Breast epithelium (tissue), 4 donors: ENCODE results near the gene TCF3. TPM values are rescaled to one million over a fixed set of nuclear protein-coding genes. Genes with fewer than 3 reads are reported as not detected.

Experiments used
- DNase-seq, 2 donors: peaks; one replicate each; pipeline ENCODE4 v3.0.0-alpha.2; 2019; ENCODE audit warnings: low spot score in 2 of 2
- H3K27ac ChIP-seq, 2 donors: fragments of 200-600 bp; sonication (generic) in 1 of 2; one replicate each; pipeline ENCODE4 v1.5.1; 2016 to 2019; ENCODE audit warnings: mild to moderate bottlenecking in 1 of 2
- H3K27me3 ChIP-seq, 2 donors: fragments of 200-600 bp; sonication (generic) in 1 of 2; one replicate each; pipeline versions ENCODE4 v1.5.1 to v1.6.0; 2017 to 2019; ENCODE audit warnings: control low read depth in 1 of 2, mild to moderate bottlenecking in 1 of 2
- H3K36me3 ChIP-seq: fragments of 200-600 bp; one replicate; pipeline ENCODE4 v1.5.1; 2019
- H3K4me1 ChIP-seq, 2 donors: fragments of 200-600 bp; sonication (generic); one replicate each; pipeline ENCODE4 v1.5.1; 2016 to 2019; ENCODE audit warnings: control low read depth in 1 of 2
- H3K4me3 ChIP-seq, 3 donors: fragments of 200-600 bp; sonication (generic); 1 replicate in 2 of 3; 2 replicates in 1 of 3; pipeline ENCODE4 v1.5.1; 2016 to 2019; ENCODE audit warnings: mild to moderate bottlenecking in 3 of 3, moderate library complexity in 2 of 3
- H3K9me3 ChIP-seq, 2 donors: fragments of 200-600 bp; sonication (generic) in 1 of 2; one replicate each; pipeline ENCODE4 v1.5.1; 2016 to 2019; ENCODE audit warnings: control low read depth in 1 of 2
- POLR2A ChIP-seq: fragments of 450-650 bp; IDR thresholded peaks from one replicate; pipeline ENCODE4 v1.6.1; 2016; ENCODE audit warnings: antibody characterized with exemption, mild to moderate bottlenecking, moderate library complexity
- POLR2AphosphoS5 ChIP-seq, 3 donors: sonication (generic); formaldehyde crosslinking; IDR thresholded peaks; one replicate each; pipeline ENCODE4 v1.6.1; 2017; ENCODE audit warnings: antibody characterized with exemption in 3 of 3
- intact Hi-C: fragments of 100-400 bp; cut with DNase I; formaldehyde crosslinking; loops from one replicate; pipeline ENCODE4 v1.15.1; 2023; ENCODE audit warnings: low total_unique reads
- total RNA-seq, 3 donors: library from RNA; depleted of rRNA; stranded (reverse); fragments of >200 nt; gene quantifications; one replicate each; pipeline ENCODE4 v1.1.0, GENCODE V29; 2016
- TF ChIP-seq, protein P1 (sequence below), 3 donors: fragments of 450-650 bp; IDR thresholded peaks; one replicate each; pipeline ENCODE4 v1.5.1; 2016 to 2017; ENCODE audit warnings: antibody characterized with exemption in 3 of 3, mild to moderate bottlenecking in 3 of 3, moderate library complexity in 3 of 3

Gene TCF3
- total RNA-seq, 3 donors from 2014 or later: 38.6 to 45.3 (median 42.3) TPM

DNA sequence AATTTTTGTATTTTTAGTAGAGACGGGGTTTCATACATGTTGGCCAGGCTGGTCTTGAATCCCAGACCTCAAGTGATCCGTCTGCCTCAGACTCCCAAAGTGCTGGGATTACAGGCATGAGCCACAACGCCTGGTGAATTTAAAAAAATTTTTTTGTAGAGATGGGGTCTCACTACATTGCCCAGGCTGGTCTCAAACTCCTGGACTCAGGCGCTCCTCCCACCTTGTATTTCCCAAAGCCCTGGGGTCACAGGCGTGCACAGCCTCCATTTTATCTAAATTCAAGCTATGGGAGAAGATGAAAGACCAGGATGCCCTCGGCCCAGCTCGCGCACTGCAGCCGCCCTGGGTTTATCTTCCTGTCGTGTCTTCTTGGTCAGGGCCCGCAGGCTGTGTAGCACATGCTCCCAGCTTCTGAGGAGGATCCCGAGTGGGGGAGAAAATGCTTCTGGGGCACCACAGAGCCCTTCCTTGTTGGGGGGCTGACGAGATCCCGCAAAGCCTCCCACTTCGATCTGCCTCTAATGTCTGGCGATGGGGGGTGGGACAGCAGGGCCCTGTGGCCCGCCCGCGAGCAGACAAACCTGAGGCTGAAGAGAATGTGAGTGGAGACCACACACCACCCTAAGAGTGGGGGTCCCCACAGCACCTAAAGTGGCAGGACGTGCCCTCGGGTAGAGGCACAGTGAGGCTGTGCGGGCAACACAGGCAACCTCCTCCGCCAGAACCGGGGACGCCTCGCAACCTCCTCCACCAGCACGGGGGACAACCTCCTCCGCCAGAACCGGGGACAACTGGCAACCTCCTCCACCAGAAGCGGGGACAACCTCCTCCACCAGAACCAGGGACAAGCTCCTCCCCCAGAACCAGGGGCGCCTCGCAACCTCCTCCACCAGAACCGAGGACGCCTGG, 15.8 kb downstream of the TCF3 start:
- Histone ChIP-seq H3K9me3 (no peaks in the 10 kb centered on the region), H3K4me3 (no peak overlapping the region), H3K27me3 (no peaks in the 10 kb centered on the region), H3K36me3 (no peaks in the 10 kb centered on the region), H3K27ac (no peak overlapping the region), H3K4me1 (no peaks in the 10 kb centered on the region)
- intact Hi-C loops: no loop called here
- no peak for TF ChIP-seq POLR2A
- DNase-seq: no peak

DNA sequence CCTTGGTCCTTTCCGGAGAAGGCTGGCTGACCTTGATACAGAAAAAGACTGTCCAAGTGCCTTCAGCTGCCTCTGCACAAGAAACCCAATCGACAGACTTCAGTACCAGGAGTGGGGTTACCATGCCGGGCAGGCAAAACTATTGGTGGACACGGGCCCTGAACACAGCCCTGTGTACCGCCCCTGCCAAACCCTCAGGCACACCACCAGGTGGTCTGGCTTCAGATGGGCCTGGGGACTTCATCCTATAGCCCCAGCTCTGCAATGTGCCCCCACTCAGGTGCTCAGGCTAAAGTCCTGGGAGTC, 17.5 kb downstream of the TCF3 start:
- no peaks in the 10 kb centered on the region for H3K27me3 ChIP-seq
- H3K4me1 ChIP-seq: no peaks in the 10 kb centered on the region
- no peak for DNase-seq
- H3K4me3 ChIP-seq: no peak overlapping the region
- no peaks in the 10 kb centered on the region for H3K9me3 ChIP-seq
- TF ChIP-seq, protein P1, sequence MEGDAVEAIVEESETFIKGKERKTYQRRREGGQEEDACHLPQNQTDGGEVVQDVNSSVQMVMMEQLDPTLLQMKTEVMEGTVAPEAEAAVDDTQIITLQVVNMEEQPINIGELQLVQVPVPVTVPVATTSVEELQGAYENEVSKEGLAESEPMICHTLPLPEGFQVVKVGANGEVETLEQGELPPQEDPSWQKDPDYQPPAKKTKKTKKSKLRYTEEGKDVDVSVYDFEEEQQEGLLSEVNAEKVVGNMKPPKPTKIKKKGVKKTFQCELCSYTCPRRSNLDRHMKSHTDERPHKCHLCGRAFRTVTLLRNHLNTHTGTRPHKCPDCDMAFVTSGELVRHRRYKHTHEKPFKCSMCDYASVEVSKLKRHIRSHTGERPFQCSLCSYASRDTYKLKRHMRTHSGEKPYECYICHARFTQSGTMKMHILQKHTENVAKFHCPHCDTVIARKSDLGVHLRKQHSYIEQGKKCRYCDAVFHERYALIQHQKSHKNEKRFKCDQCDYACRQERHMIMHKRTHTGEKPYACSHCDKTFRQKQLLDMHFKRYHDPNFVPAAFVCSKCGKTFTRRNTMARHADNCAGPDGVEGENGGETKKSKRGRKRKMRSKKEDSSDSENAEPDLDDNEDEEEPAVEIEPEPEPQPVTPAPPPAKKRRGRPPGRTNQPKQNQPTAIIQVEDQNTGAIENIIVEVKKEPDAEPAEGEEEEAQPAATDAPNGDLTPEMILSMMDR (IDR thresholded peaks at IDR 0.05): no peak
- no peak for TF ChIP-seq POLR2A
- TF ChIP-seq POLR2AphosphoS5 (IDR thresholded peaks at IDR 0.05): no peak
- intact Hi-C loops: no loop called here
- no peak overlapping the region for H3K27ac ChIP-seq
- no peaks in the 10 kb centered on the region for H3K36me3 ChIP-seq

DNA sequence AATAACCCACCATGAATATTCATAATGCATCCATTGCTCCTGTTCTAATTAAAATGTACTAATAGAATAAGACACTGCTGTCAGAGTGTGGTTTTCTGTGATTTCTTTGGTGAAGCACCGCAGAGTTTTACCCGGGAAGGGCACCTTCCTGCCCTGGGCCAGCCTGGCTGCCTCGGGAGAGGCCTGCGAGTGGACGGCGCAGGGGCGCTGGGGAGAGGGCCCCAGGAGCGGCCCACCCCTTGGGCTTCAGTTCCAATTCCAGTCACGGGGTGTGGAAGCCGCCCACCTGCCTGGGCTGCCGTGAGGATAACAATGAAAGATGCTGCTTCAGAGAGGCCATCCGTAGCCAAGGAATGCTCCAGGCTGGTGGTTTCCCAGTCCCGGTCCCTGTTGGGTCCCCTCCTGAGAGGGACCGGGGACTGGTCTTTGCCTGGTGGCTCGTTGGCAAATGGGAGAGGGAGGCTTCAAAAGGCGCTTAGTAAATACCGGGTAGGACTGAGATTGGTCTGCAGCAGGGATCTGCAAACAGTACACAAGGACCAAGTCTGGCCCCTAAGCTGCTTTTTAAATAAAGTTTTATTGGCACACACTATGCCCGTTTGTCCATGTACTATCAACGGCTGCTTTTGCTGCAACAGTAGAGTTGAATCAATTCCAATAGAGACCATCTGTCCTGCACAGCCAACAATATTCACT, 18.0 kb downstream of the TCF3 start:
- Histone ChIP-seq H3K36me3 (no peaks in the 10 kb centered on the region), H3K9me3 (no peaks in the 10 kb centered on the region), H3K4me1 (no peaks in the 10 kb centered on the region), H3K4me3 (no peak overlapping the region), H3K27ac (no peak overlapping the region), H3K27me3 (no peaks in the 10 kb centered on the region)
- no peak for DNase-seq
- intact Hi-C loops: no loop called here
- TF ChIP-seq POLR2A (no peak), POLR2AphosphoS5 (IDR thresholded peaks at IDR 0.05) (no peak)
- TF ChIP-seq, protein P1 (IDR thresholded peaks at IDR 0.05): no peak

DNA sequence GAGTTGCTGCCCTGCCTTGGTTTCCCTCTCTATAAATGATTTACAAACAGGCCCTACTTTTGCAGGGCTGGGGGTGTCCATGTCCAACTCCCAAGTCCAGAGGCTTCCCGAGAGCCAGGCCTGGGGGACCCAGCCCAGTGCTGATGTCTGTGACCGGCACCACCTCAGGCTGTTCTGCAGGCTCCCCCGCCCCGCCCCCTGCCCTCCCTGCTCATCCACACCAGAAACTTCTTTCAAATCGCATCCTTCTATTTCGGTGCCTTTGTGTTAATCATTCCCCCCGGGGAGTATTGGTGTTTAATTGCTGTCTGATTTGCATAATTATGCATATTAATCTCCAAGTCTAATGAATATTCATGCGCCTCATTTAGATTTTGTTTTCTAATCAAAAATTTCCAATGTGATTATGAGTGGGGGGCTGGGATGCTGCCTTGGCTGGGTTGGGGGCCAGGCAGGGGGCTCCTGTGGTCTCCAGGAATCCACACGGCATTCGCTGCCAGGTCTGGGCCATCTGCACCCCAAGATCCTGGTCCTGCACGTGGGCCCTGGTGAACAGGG, 19.1 kb downstream of the TCF3 start:
- no peak for TF ChIP-seq POLR2AphosphoS5 (IDR thresholded peaks at IDR 0.05)
- TF ChIP-seq, protein P1 (IDR thresholded peaks at IDR 0.05): no peak
- no peak for TF ChIP-seq POLR2A
- intact Hi-C loops: no loop called here
- DNase-seq: no peak
- Histone ChIP-seq H3K36me3 (no peaks in the 10 kb centered on the region), H3K27ac (no peak overlapping the region), H3K9me3 (no peaks in the 10 kb centered on the region), H3K27me3 (no peaks in the 10 kb centered on the region), H3K4me1 (no peaks in the 10 kb centered on the region), H3K4me3 (no peak overlapping the region)

DNA sequence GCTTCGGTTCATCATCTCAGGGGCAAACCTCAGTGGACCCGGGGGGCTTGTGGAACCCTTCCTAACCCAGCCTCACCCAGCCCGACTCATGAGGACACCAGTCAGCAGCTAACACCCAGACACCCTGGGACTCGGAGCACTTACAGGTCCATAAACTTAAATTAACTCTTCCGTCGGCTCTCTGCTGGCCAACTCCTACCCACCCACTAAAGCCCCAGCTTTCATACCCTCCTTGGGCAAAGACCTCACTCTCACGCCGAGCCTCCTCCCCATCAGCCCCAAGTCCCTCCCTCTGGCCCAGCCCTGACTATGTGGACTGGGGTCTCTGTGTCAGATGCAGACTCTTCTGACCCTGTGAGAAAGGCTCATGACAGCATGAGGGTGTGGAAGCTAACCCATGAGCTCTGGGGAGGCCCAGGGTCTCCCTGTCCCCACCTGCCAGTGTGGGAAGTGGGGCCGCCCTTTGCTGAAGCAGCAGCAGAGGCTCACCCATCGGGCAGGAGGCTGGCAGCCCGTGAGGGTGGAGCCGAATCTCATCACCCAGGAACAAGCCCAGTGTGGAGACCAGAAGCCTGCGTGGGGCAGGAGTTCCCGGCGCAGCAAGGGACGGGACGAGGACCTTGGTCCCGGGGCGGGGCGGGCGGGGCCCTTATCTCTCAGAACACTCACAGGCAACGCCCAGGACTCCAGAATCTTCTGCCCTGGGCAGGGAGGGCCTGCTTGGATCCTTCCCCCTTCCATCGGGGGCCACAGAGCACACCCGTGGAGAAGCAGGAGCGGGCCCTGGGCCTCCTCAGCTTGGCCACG, 19.8 kb downstream of the TCF3 start:
- no peak for TF ChIP-seq POLR2AphosphoS5 (IDR thresholded peaks at IDR 0.05)
- no peak for TF ChIP-seq POLR2A
- TF ChIP-seq, protein P1 (IDR thresholded peaks at IDR 0.05): no peak

More for the DNA sequence above, 19.8 kb downstream of the TCF3 start:
- no peaks in the 10 kb centered on the region for H3K36me3 ChIP-seq
- no peaks in the 10 kb centered on the region for H3K4me1 ChIP-seq
- intact Hi-C loops: no loop called here
- DNase-seq: no peak
- no peak overlapping the region for H3K27ac ChIP-seq
- H3K27me3 ChIP-seq: no peaks in the 10 kb centered on the region
- no peaks in the 10 kb centered on the region for H3K9me3 ChIP-seq
- no peak overlapping the region for H3K4me3 ChIP-seq
